Left lung (tissue), 10 donors: ENCODE data around the gene TKT. TPM values are rescaled to one million over a fixed set of nuclear protein-coding genes. Genes with fewer than 3 reads are reported as not detected.

Source experiments
- ATAC-seq: fragments of 200-7000 bp; cut with Tn5 transposase; one replicate; pipeline ENCODE4 v1.9.1; 2020; ENCODE audit warnings: moderate library complexity
- DNase-seq, 4 donors: peaks; one replicate each; pipeline ENCODE4 v3.0.0-alpha.2; 2013 to 2020
- H3K27ac ChIP-seq, 2 donors: fragments of 200-600 bp; sonication (generic) in 1 of 2; one replicate each; pipeline versions ENCODE4 v1.5.0 to v1.8.0; 2020 to 2021
- H3K27me3 ChIP-seq, 2 donors: fragments of 200-600 bp; sonication (generic) in 1 of 2; one replicate each; pipeline versions ENCODE4 v1.5.0 to v1.8.0; 2020 to 2021
- H3K36me3 ChIP-seq, 2 donors: fragments of 200-600 bp; sonication (generic) in 1 of 2; one replicate each; pipeline versions ENCODE4 v1.5.0 to v1.8.0; 2020 to 2021
- H3K4me1 ChIP-seq, 2 donors: fragments of 200-600 bp; one replicate each; pipeline ENCODE4 v1.8.0; 2021
- H3K4me3 ChIP-seq, 2 donors: fragments of 200-600 bp; sonication (generic) in 1 of 2; one replicate each; pipeline versions ENCODE4 v1.5.0 to v1.8.0; 2020 to 2021; ENCODE audit warnings: mild to moderate bottlenecking in 1 of 2
- H3K9me3 ChIP-seq, 2 donors: fragments of 200-600 bp; sonication (generic) in 1 of 2; one replicate each; pipeline versions ENCODE4 v1.5.0 to v1.8.0; 2020 to 2021
- CTCF ChIP-seq, 2 donors: fragments of 200-600 bp; sonication (generic) in 1 of 2; IDR thresholded peaks; one replicate each; pipeline versions ENCODE4 v1.5.0 to v1.8.0; 2021; ENCODE audit warnings: antibody characterized with exemption in 2 of 2
- intact Hi-C, 2 donors: fragments of 100-400 bp; cut with DNase I; formaldehyde crosslinking; loops; one replicate each; pipeline versions ENCODE4 v1.11.2 to v1.14.2; 2022
- polyA plus RNA-seq, 6 donors: library from polyadenylated mRNA; unstranded; fragments of 120-200 nt; gene quantifications; one replicate each; pipeline ENCODE4 v1.2.1, GENCODE V29; 2013; ENCODE audit not compliant: insufficient read length in 6 of 6
- total RNA-seq, 2 donors: library from RNA; stranded (reverse); fragmentation: NEBNext Ultra II Directional; extraction: Animal tissue kit (Norgen Biotek cat#: 25700); gene quantifications; one replicate each; pipeline ENCODE4 v1.2.1, GENCODE V29; 2021
- donor health status: DM: no; HTN: yes; CAD: no.
- donor health status: DM: no; HTN: no; CAD: no.

Gene TKT
- total and polyA plus RNA-seq, 8 donors: 210 to 594 (median 239) TPM

GRCh38 chr3:53248161-53248560 is 7.7 kb downstream of the TKT start:
- no peak for DNase-seq
- H3K4me1 ChIP-seq: peaks cover 43 to 98% of the 10 kb centered on the region in 2 donors
- TF ChIP-seq CTCF (IDR thresholded peaks at IDR 0.05): no peak
- ATAC-seq: no peak
- no peaks in the 10 kb centered on the region for H3K27me3 ChIP-seq
- no peak overlapping the region for H3K4me3 ChIP-seq
- H3K36me3 ChIP-seq: peaks cover 0 to 13% of the 10 kb centered on the region in 2 donors
- intact Hi-C loops: no loop called here
- H3K9me3 ChIP-seq: no peaks in the 10 kb centered on the region
- peak overlapping the region in 1 of 2 donors; percentile 96 for H3K27ac ChIP-seq

GRCh38 chr3:53247619-53248018 is 8.2 kb downstream of the TKT start:
- TF ChIP-seq CTCF (IDR thresholded peaks at IDR 0.05): no peak
- H3K27ac ChIP-seq: peak overlapping the region in 1 of 2 donors; percentile 96
- H3K4me3 ChIP-seq: no peak overlapping the region
- H3K9me3 ChIP-seq: no peaks in the 10 kb centered on the region
- ATAC-seq: no peak
- no peaks in the 10 kb centered on the region for H3K27me3 ChIP-seq
- peaks cover 0 to 13% of the 10 kb centered on the region in 2 donors for H3K36me3 ChIP-seq
- peaks cover 46 to 99% of the 10 kb centered on the region in 2 donors for H3K4me1 ChIP-seq
- no peak for DNase-seq
- intact Hi-C loops: no loop called here

GRCh38 chr3:53244271-53244670 is 11.6 kb downstream of the TKT start:
- intact Hi-C loops: no loop called here
- Histone ChIP-seq H3K36me3 (peaks cover 0 to 43% of the 10 kb centered on the region in 2 donors), H3K9me3 (no peaks in the 10 kb centered on the region), H3K4me3 (no peak overlapping the region), H3K27me3 (no peaks in the 10 kb centered on the region), H3K27ac (peak overlapping the region; percentile 77 to 82), H3K4me1 (peaks cover 27 to 99% of the 10 kb centered on the region in 2 donors)
- DNase-seq: peak in 1 of 4 donors; percentile 68
- ATAC-seq: peak; percentile 41
- TF ChIP-seq CTCF (IDR thresholded peaks at IDR 0.05): no peak

- Histone ChIP-seq H3K4me1 (peaks cover 30 to 99% of the 10 kb centered on the region in 2 donors), H3K9me3 (no peaks in the 10 kb centered on the region), H3K27ac (peak overlapping the region; percentile 77 to 82), H3K36me3 (peaks cover 0 to 48% of the 10 kb centered on the region in 2 donors), H3K4me3 (no peak overlapping the region), H3K27me3 (no peaks in the 10 kb centered on the region)
- intact Hi-C loops: no loop called here
- DNase-seq (no peak), ATAC-seq (no peak)
- no peak for TF ChIP-seq CTCF (IDR thresholded peaks at IDR 0.05)
These were observed 12.0 kb downstream of the TKT start for GRCh38 chr3:53243785-53244184.

- peak; percentile 8 for ATAC-seq
- peaks cover 32 to 99% of the 10 kb centered on the region in 2 donors for H3K4me1 ChIP-seq
- intact Hi-C loops: no loop called here
- no peak overlapping the region for H3K4me3 ChIP-seq
- peak overlapping the region; percentile 77 to 82 for H3K27ac ChIP-seq
- peak in 1 of 4 donors; percentile 30 for DNase-seq
- TF ChIP-seq CTCF (IDR thresholded peaks at IDR 0.05): no peak
- no peaks in the 10 kb centered on the region for H3K9me3 ChIP-seq
- no peaks in the 10 kb centered on the region for H3K27me3 ChIP-seq
- peaks cover 0 to 54% of the 10 kb centered on the region in 2 donors for H3K36me3 ChIP-seq
These were observed 12.7 kb downstream of the TKT start for GRCh38 chr3:53243165-53243564.
